SH-SY5Y (cell line): ENCODE results near the gene NEUROD2.

Experiments used
- GATA2 ChIP-seq: IDR thresholded peaks from 2 replicates; pipeline ENCODE4 v1.6.1; 2011; ENCODE audit warnings: mild to moderate bottlenecking, low read depth, low read length
- GATA3 ChIP-seq: IDR thresholded peaks from 2 replicates; pipeline ENCODE4 v1.6.1; 2011; ENCODE audit warnings: low read depth, mild to moderate bottlenecking, low read length, moderate library complexity

DNA sequence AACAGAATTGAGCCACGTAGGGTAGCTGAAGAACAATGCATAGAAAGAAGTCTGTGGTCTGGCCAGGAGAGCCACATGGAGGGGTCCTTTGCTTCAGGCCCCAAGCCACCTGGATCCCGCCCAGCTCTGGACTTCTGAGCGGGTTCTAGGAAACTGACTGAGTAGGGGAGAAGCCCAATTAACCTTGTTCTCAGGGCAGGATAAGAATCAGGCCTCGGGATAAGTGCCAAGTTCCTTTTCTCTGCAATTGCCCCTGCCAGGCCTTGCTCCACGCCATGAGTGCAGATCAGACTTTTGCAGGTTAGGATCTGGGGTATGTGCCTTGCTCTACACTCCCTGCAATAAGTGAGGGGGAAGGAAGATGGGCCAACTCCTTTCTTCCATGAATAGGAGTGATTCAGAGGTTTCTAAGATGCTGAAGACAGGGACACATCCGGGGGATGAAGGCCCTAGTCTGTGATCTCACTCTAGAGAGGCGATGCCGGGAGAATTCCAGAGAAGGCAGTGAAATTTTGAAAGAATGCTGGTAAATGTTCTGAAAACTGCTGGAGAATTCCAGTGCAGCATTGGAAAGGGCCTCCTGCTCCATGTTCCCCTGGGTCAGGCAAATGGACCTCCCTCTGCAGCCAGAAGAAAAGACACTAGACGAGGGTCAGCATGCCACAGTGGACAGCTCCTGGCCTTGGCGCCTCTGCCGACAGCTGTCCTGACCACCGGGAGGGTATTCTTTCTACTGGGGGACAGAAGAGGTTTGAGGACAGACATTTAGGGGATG is 5.8 kb downstream of the NEUROD2 start:
- TF ChIP-seq GATA3 (no peak), GATA2 (no peak)
